ENCODE results near the gene DENND4A.

DNA sequence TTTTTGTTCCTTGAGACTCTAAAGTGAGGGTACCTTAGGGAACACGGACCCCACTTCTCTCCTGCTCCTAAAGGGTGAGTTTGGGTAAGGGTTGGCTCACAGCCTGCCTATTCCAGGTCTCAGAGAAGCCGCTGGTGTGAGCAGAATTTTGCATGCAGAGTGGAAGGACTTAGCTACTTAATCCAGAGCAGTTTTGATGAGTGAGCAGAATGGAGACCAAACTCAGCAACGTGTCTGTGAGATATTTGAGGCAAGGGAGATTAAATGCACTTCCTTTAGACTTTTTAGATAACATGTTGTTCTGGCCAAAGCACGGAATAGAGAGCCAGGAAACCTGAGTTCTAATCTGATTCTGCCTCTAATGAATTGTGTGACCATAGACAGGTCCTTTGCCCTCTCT is 165.2 kb downstream of the DENND4A start:
- TF ChIP-seq, protein P1, sequence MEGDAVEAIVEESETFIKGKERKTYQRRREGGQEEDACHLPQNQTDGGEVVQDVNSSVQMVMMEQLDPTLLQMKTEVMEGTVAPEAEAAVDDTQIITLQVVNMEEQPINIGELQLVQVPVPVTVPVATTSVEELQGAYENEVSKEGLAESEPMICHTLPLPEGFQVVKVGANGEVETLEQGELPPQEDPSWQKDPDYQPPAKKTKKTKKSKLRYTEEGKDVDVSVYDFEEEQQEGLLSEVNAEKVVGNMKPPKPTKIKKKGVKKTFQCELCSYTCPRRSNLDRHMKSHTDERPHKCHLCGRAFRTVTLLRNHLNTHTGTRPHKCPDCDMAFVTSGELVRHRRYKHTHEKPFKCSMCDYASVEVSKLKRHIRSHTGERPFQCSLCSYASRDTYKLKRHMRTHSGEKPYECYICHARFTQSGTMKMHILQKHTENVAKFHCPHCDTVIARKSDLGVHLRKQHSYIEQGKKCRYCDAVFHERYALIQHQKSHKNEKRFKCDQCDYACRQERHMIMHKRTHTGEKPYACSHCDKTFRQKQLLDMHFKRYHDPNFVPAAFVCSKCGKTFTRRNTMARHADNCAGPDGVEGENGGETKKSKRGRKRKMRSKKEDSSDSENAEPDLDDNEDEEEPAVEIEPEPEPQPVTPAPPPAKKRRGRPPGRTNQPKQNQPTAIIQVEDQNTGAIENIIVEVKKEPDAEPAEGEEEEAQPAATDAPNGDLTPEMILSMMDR (IDR thresholded peaks at IDR 0.05 in 8 of 11, conservative IDR thresholded peaks at IDR 0.05 in 3 of 11) = no peak
- TF ChIP-seq POLR2A (IDR thresholded peaks at IDR 0.05) = no peak

Measured in spleen (tissue), 7 donors.